Lower leg skin (tissue), 3 donors: Measurements from ENCODE around the gene KCNC1.

ENCODE experiments used
- POLR2A ChIP-seq, 2 donors: fragments of 450-650 bp; IDR thresholded peaks; one replicate each; pipeline ENCODE4 v1.6.1; 2016 to 2017; ENCODE audit warnings: antibody characterized with exemption in 2 of 2, mild to moderate bottlenecking in 1 of 2, moderate library complexity in 1 of 2
- TF ChIP-seq, protein P1 (sequence below), 3 donors: fragments of 450-650 bp; IDR thresholded peaks; one replicate each; pipeline ENCODE4 v1.5.1; 2016; ENCODE audit warnings: antibody characterized with exemption in 3 of 3, mild to moderate bottlenecking in 3 of 3, moderate library complexity in 2 of 3

DNA sequence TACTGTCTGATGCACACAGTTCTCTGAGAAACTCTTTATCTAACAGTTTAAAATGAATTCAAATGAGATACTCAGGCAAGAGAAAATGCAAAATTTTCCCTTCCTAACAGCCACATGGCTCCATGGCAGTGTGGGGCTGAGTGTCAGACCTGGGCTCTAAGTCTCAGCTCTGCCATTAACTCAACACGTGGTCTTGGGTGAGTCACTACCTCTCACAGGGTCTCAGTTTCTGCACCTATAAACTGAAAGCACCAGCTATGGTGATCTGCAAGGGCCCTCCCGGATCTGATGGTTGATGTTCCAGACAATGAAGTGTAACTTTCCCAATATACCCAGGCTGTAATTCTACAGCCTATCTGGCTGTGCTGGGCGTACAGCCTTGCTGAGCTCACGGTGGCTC lies 70.5 kb downstream of the KCNC1 start:
- TF ChIP-seq, protein P1, sequence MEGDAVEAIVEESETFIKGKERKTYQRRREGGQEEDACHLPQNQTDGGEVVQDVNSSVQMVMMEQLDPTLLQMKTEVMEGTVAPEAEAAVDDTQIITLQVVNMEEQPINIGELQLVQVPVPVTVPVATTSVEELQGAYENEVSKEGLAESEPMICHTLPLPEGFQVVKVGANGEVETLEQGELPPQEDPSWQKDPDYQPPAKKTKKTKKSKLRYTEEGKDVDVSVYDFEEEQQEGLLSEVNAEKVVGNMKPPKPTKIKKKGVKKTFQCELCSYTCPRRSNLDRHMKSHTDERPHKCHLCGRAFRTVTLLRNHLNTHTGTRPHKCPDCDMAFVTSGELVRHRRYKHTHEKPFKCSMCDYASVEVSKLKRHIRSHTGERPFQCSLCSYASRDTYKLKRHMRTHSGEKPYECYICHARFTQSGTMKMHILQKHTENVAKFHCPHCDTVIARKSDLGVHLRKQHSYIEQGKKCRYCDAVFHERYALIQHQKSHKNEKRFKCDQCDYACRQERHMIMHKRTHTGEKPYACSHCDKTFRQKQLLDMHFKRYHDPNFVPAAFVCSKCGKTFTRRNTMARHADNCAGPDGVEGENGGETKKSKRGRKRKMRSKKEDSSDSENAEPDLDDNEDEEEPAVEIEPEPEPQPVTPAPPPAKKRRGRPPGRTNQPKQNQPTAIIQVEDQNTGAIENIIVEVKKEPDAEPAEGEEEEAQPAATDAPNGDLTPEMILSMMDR (IDR thresholded peaks at IDR 0.05) = no peak
- TF ChIP-seq POLR2A (IDR thresholded peaks at IDR 0.05) = no peak
